Transverse colon (tissue), 3 donors: Measurements from ENCODE around the gene LCAT.
"Not testable (repeated sequence)": the region's sequence is repeated elsewhere in the genome, so short reads cannot be mapped to it uniquely, and the experiment has no call there.

Experiments used
- CTCF ChIP-seq, 5 experiments: fragments of 200-600 bp in 3 of 5; fragments of 450-650 bp in 2 of 5; sonication (generic) in 3 of 5; IDR thresholded peaks; 1 replicate in 2 of 5; 2 replicates in 3 of 5; pipeline ENCODE4 v1.5.1; 2016 to 2017; ENCODE audit warnings: antibody characterized with exemption in 5 of 5, inconsistent platforms in 3 of 5, mild to moderate bottlenecking in 2 of 5, moderate library complexity in 1 of 5
- POLR2A ChIP-seq: fragments of 450-650 bp; IDR thresholded peaks from one replicate; pipeline ENCODE4 v1.6.1; 2016; ENCODE audit warnings: antibody characterized with exemption, mild to moderate bottlenecking, moderate library complexity

GRCh38 chr16:67937713-67938112 lies 6.2 kb downstream of the LCAT start:
- not testable (repeated sequence) for TF ChIP-seq CTCF (IDR thresholded peaks at IDR 0.05); POLR2A
